Uterus (tissue), 4 donors: ENCODE results near the gene CHST15. TPM values are rescaled to one million over a fixed set of nuclear protein-coding genes. Genes with fewer than 3 reads are reported as not detected.

Experiments used
- DNase-seq, 2 donors: peaks; one replicate each; pipeline ENCODE4 v3.0.0-alpha.2; 2019 to 2020
- H3K27ac ChIP-seq, 2 donors: fragments of 200-600 bp; sonication (generic); 1 replicate in 1 of 2; 2 replicates in 1 of 2; pipeline ENCODE4 v1.5.1; 2016 to 2018
- H3K27me3 ChIP-seq, 2 donors: fragments of 200-600 bp; sonication (generic); one replicate each; pipeline ENCODE4 v1.5.1; 2018 to 2019; ENCODE audit warnings: control low read depth in 1 of 2
- H3K36me3 ChIP-seq, 2 donors: fragments of 200-600 bp; sonication (generic); one replicate each; pipeline ENCODE4 v1.5.1; 2019; ENCODE audit warnings: control low read depth in 1 of 2
- H3K4me1 ChIP-seq, 2 donors: fragments of 200-600 bp; sonication (generic); one replicate each; pipeline ENCODE4 v1.5.1; 2018 to 2019; ENCODE audit warnings: control low read depth in 1 of 2
- H3K4me3 ChIP-seq, 2 donors: fragments of 200-600 bp; sonication (generic); 1 replicate in 1 of 2; 2 replicates in 1 of 2; pipeline ENCODE4 v1.5.1; 2018 to 2019; ENCODE audit warnings: mild to moderate bottlenecking in 1 of 2
- H3K9me3 ChIP-seq, 2 donors: fragments of 200-600 bp; sonication (generic); one replicate each; pipeline ENCODE4 v1.5.1; 2019; ENCODE audit warnings: control low read depth in 1 of 2
- CTCF ChIP-seq, 4 experiments: fragments of 200-600 bp in 2 of 4; fragments of 450-650 bp in 2 of 4; sonication (generic) in 2 of 4; IDR thresholded peaks; one replicate each; pipeline ENCODE4 v1.5.1; 2016 to 2019; ENCODE audit warnings: antibody characterized with exemption in 4 of 4, mild to moderate bottlenecking in 2 of 4, moderate library complexity in 1 of 4
- POLR2A ChIP-seq, 2 donors: fragments of 450-650 bp; IDR thresholded peaks; one replicate each; pipeline ENCODE4 v1.6.1; 2016; ENCODE audit warnings: antibody characterized with exemption in 2 of 2, mild to moderate bottlenecking in 1 of 2, moderate library complexity in 1 of 2
- intact Hi-C: fragments of 100-400 bp; cut with DNase I; formaldehyde crosslinking; loops from one replicate; pipeline ENCODE4 v1.15.1; 2023; ENCODE audit warnings: low total_unique reads
- total RNA-seq, 4 donors: library from RNA; depleted of rRNA in 3 of 4; stranded (reverse); fragments of >200 nt in 3 of 4; gene quantifications; one replicate each; pipeline versions ENCODE4 v1.1.0 to v1.2.4, GENCODE V29; 2014 to 2023
- donor health status: DM: yes; HTN: yes; CAD: no.

The CHST15 gene
- total RNA-seq, 4 donors from 2014 or later, result 9.7 to 28.5 (median 17.8) TPM

- Histone ChIP-seq H3K4me1 (no peaks in the 10 kb centered on the region), H3K36me3 (no peaks in the 10 kb centered on the region), H3K27me3 (no peaks in the 10 kb centered on the region), H3K9me3 (no peaks in the 10 kb centered on the region), H3K27ac (no peak overlapping the region), H3K4me3 (no peak overlapping the region)
- no peak for TF ChIP-seq CTCF (IDR thresholded peaks at IDR 0.05)
- TF ChIP-seq POLR2A (IDR thresholded peaks at IDR 0.05), result no peak
- DNase-seq, result no peak
- intact Hi-C loops, result no loop called here
Observed at GRCh38 chr10:123998197-123999141, 94.9 kb downstream of the CHST15 start.

DNA sequence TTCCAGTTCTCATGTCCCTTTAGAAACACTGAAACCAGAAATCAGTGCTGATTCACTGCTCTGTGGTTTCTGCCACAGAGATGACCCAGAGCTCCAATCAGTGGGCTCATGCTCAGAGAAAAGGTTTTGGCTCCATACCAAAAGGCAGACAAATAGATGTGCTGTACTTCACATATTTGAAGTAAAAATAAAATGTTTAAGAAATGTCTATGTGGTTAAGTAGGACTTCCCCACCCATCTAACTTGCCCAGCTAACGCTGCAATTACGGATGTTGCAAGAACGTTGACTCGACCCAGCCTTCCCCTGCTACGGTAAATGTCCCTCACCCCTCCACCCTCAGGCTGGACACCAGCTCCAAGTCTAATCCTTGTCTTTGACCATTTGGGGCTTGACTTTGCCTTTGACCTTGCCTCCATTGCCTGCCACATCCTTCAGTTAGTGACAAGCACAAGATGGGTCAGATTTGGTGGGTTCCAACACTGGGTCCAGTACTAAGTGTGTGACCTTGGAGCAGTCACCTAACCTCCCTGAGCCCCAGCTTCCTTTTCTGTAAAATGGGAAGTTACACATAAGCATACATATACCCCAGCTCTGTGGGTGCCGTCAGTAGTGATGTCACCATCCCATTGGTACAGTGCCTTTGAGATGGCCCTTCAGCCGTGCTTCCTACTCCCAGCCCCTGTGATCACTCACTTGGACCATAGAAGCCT lies 95.8 kb downstream of the CHST15 start:
- H3K4me1 ChIP-seq, result no peaks in the 10 kb centered on the region
- TF ChIP-seq POLR2A (IDR thresholded peaks at IDR 0.05) (no peak), CTCF (IDR thresholded peaks at IDR 0.05) (no peak)
- intact Hi-C loops, result no loop called here
- H3K36me3 ChIP-seq, result no peaks in the 10 kb centered on the region
- no peak overlapping the region for H3K27ac ChIP-seq
- DNase-seq, result no peak
- no peaks in the 10 kb centered on the region for H3K9me3 ChIP-seq
- peaks cover 0 to 1% of the 10 kb centered on the region in 2 donors for H3K27me3 ChIP-seq
- no peak overlapping the region for H3K4me3 ChIP-seq

GRCh38 chr10:123997013-123997412 lies 96.4 kb downstream of the CHST15 start:
- TF ChIP-seq CTCF (IDR thresholded peaks at IDR 0.05), result no peak
- TF ChIP-seq POLR2A (IDR thresholded peaks at IDR 0.05), result no peak
- no peaks in the 10 kb centered on the region for H3K9me3 ChIP-seq
- H3K27ac ChIP-seq, result no peak overlapping the region
- peaks cover 0 to 8% of the 10 kb centered on the region in 2 donors for H3K27me3 ChIP-seq
- H3K4me1 ChIP-seq, result peaks cover 0 to 2% of the 10 kb centered on the region in 2 donors
- no peaks in the 10 kb centered on the region for H3K36me3 ChIP-seq
- intact Hi-C loops, result no loop called here
- no peak for DNase-seq
- no peak overlapping the region for H3K4me3 ChIP-seq

- Histone ChIP-seq H3K27me3 (peaks cover 0 to 10% of the 10 kb centered on the region in 2 donors), H3K4me1 (peaks cover 0 to 8% of the 10 kb centered on the region in 2 donors), H3K4me3 (no peak overlapping the region), H3K27ac (no peak overlapping the region), H3K9me3 (no peaks in the 10 kb centered on the region), H3K36me3 (no peaks in the 10 kb centered on the region)
- intact Hi-C loops, result no loop called here
- TF ChIP-seq POLR2A (IDR thresholded peaks at IDR 0.05) (no peak), CTCF (IDR thresholded peaks at IDR 0.05) (no peak)
- no peak for DNase-seq
Observed at GRCh38 chr10:123996302-123996701, 97.1 kb downstream of the CHST15 start.
